A549 treated with AZD9567 at 1 μM for 4 hours (cell line): ENCODE data around the gene PODXL2. TPM values are rescaled to one million over a fixed set of nuclear protein-coding genes. Genes with fewer than 3 reads are reported as not detected.

Source experiments
- total RNA-seq: library from RNA; stranded (reverse); fragments of 200-300 nt; extraction: Qiagen RNA extraction; gene quantifications from 5 replicates; pipeline ENCODE4 v1.2.3, GENCODE V29; 2022; ENCODE audit not compliant: insufficient read depth

PODXL2 gene, protein sequence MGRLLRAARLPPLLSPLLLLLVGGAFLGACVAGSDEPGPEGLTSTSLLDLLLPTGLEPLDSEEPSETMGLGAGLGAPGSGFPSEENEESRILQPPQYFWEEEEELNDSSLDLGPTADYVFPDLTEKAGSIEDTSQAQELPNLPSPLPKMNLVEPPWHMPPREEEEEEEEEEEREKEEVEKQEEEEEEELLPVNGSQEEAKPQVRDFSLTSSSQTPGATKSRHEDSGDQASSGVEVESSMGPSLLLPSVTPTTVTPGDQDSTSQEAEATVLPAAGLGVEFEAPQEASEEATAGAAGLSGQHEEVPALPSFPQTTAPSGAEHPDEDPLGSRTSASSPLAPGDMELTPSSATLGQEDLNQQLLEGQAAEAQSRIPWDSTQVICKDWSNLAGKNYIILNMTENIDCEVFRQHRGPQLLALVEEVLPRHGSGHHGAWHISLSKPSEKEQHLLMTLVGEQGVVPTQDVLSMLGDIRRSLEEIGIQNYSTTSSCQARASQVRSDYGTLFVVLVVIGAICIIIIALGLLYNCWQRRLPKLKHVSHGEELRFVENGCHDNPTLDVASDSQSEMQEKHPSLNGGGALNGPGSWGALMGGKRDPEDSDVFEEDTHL
- total RNA-seq, result 6.1 to 10.5 TPM (median 9.6 TPM) in 5 replicates

DNA sequence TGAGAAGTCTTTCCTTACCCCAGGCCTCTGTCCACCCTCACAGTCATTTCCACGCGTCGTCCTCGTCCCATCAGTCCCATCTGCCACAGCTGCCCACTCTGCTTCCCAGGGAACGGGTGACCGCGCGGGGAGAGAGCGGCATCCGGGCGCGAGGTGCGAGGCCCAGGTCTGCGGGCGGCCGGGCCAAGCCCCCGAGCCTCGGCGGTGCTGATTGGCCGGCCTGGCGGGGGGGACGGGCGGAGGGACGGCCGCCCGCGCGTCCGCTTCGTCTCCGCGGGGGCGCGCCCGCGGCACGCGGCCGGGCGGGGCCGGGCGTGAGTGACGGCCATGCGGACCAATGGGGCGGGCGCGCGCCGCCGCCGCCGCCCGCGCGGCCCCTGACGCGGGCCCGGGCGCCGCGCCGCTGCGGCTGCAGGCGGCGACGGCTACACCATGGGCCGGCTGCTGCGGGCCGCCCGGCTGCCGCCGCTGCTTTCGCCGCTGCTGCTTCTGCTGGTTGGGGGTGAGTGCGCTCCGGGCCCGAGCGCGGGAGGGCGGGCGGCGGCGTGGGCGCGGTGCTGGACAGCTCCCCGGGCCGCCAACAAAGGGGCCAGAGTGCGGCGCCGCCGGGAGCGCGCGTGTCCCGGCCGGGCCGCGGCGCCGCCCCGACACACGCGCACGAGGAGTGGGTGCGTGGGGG lies at the start of gene PODXL2:
TSS of gene PODXL2 (plus strand) at position 398 of the 679 bp plus-strand sequence. CDS start at position 433, 35 bp downstream.

DNA sequence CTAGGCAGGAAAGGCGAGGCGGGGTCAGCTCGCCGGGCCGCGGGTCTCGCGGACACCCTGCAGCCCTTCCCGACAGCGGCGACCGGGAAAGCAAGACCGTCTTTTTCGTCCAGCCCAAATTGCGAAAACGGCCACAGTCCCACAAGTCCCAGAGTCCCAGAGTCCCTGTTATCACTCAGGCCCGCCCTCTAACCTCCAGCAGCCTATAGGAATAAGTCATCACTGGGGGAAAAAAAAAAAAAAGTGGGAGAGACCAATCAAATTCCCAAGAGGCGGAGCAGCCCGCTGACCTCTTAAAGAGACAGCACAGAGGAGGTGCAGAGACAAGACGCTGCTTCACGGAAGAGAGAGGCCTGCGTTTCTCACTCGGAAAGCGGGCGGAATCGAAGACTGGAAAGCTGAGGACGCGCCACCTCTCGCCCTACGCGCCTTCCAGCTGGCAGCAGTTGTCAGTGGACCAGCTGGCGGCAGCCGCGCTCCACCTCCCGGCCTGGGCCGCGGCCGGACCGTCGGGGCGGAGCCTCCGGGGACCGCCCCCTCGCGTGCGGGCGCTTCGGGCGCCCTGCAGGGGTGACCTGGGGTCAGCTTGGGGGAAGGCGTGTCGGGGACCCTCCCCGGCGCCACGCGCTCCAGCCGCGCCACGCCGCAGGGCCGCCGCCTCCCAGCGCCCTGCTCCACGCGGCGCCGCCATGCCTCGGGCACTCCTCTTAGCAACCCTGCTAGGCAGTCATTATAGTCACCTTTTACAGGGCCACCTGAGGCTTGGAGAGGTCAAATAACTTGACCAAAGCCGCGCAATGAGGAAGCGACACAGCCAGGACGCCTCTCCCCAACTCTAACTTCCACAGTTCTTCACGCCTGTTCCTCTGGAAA lies 38.2 kb upstream of the PODXL2 start, which contains the start of gene TPRA1:
TSS of gene TPRA1 (minus strand) at position 141 of the 873 bp plus-strand sequence. CDS start 10,587 bp downstream, outside the sequence.

DNA sequence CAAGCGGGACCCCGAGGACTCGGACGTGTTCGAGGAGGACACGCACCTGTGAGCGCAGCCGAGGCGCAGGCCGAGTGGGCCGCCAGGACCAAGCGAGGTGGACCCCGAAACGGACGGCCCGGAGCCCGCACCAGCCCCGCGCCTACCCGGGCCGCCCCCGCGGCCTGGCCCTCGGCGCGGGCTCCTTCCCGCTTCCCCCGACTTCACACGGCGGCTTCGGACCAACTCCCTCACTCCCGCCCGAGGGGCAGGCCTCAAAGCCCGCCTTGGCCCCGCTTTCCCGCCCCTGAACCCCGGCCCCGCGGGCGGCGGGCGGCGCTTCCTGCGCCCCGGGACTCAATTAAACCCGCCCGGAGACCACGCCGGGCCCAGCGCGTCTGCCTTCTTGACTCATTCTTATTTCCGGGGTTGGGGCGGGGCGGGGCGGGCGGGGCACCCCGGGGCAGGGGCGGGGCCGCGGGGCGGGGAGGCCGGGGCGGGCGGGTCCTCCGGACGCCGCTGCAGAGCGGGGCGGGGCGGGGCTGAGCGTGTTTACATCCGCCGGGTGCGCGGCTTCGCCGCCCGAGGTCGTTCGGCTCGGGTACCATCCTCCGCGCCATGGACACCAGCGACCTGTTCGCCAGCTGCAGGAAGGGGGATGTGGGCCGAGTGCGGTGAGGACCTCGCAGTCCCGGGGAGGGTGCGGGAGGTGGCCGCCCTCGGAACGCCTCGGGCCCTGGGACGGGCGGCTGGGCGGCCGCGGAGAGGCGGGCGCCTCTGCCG lies 43.6 kb downstream of the PODXL2 start, which contains the start of gene ABTB1:
TSS of gene ABTB1 (plus strand) at position 524 of the 762 bp plus-strand sequence. CDS start at position 598, 74 bp downstream.

Other genes starting within 250 kb of the PODXL2 start
- 50.9 to 59.8 TPM (median 55.1 TPM) in 5 replicates for gene TPRA1, start 38.5 kb upstream of the PODXL2 start, total RNA-seq
- gene MCM2, start 30.8 kb upstream of the PODXL2 start, total RNA-seq, result 45.0 to 60.9 TPM (median 54.2 TPM) in 5 replicates
- 9.5 to 17.7 TPM (median 17.2 TPM) in 5 replicates for gene ABTB1, start 43.8 kb downstream of the PODXL2 start, total RNA-seq
- 56.3 to 72.3 TPM (median 63.5 TPM) in 5 replicates for gene MGLL, start 193.3 kb downstream of the PODXL2 start, total RNA-seq